Measurements from ENCODE around the gene CD38. TPM values are rescaled to one million over a fixed set of nuclear protein-coding genes. Genes with fewer than 3 reads are reported as not detected.

CD38 gene
- total RNA-seq, 1 experiment from 2014 or later, result not detected

- Histone ChIP-seq H3K27me3 (replicated peaks; ENCODE audit: insufficient read depth, low read depth, low read length, poor library complexity) (no peaks in the 10 kb centered on the region), H3K27ac (ENCODE audit: low read depth, low read length, poor library complexity, severe bottlenecking) (no peak overlapping the region), H3K36me3 (ENCODE audit: insufficient read depth, low read length, poor library complexity, severe bottlenecking) (no peaks in the 10 kb centered on the region), H3K9me3 (ENCODE audit: low read depth, low read length, poor library complexity, severe bottlenecking) (no peaks in the 10 kb centered on the region), H3K4me3 (ENCODE audit: low read depth, low read length, poor library complexity, severe bottlenecking) (no peak overlapping the region), H3K4me1 (ENCODE audit: insufficient read depth, low read length, poor library complexity, severe bottlenecking) (no peaks in the 10 kb centered on the region)
- TF ChIP-seq EZH2 (IDR thresholded peaks at IDR 0.05; ENCODE audit: borderline replicate concordance, low read depth, low read length, poor library complexity, severe bottlenecking), result no peak
- no peak for TF ChIP-seq CTCF (conservative IDR thresholded peaks at IDR 0.05; ENCODE audit: low read depth, low read length)
- CTCF ChIA-PET, result no interaction called here
- intact Hi-C loops (cut with micrococcal nuclease; ENCODE audit: unreplicated experiment), result no loop called here
- POLR2A ChIA-PET (ENCODE audit: low non-redundant PET), result no interaction called here
- no peak for DNase-seq (ENCODE audit: low spot score)
- no TSS peak for BruUV-seq (replicated peaks)
Observed at GRCh38 chr4:15870079-15870478, 92.0 kb downstream of the CD38 start.

GRCh38 chr4:15870921-15871664 lies 93.0 kb downstream of the CD38 start:
- CTCF ChIA-PET, result no interaction called here
- intact Hi-C loops (cut with micrococcal nuclease; ENCODE audit: unreplicated experiment), result no loop called here
- Histone ChIP-seq H3K36me3 (ENCODE audit: insufficient read depth, low read length, poor library complexity, severe bottlenecking) (no peaks in the 10 kb centered on the region), H3K27me3 (replicated peaks; ENCODE audit: insufficient read depth, low read depth, low read length, poor library complexity) (no peaks in the 10 kb centered on the region), H3K4me3 (ENCODE audit: low read depth, low read length, poor library complexity, severe bottlenecking) (no peak overlapping the region), H3K4me1 (ENCODE audit: insufficient read depth, low read length, poor library complexity, severe bottlenecking) (no peaks in the 10 kb centered on the region), H3K27ac (ENCODE audit: low read depth, low read length, poor library complexity, severe bottlenecking) (no peak overlapping the region), H3K9me3 (ENCODE audit: low read depth, low read length, poor library complexity, severe bottlenecking) (no peaks in the 10 kb centered on the region)
- no peak for DNase-seq (ENCODE audit: low spot score)
- POLR2A ChIA-PET (ENCODE audit: low non-redundant PET), result no interaction called here
- TF ChIP-seq EZH2 (IDR thresholded peaks at IDR 0.05; ENCODE audit: borderline replicate concordance, low read depth, low read length, poor library complexity, severe bottlenecking), result no peak
- BruUV-seq (replicated peaks), result no TSS peak

GRCh38 chr4:15873117-15873516 lies 95.0 kb downstream of the CD38 start:
- POLR2A ChIA-PET (ENCODE audit: low non-redundant PET), result no interaction called here
- TF ChIP-seq CTCF (conservative IDR thresholded peaks at IDR 0.05; ENCODE audit: low read depth, low read length), result no peak

GRCh38 chr4:15874671-15875070 lies 96.5 kb downstream of the CD38 start:
- no peaks in the 10 kb centered on the region for H3K36me3 ChIP-seq (ENCODE audit: insufficient read depth, low read length, poor library complexity, severe bottlenecking)
- ChIA-PET CTCF (no interaction called here), POLR2A (ENCODE audit: low non-redundant PET) (no interaction called here)
- H3K9me3 ChIP-seq (ENCODE audit: low read depth, low read length, poor library complexity, severe bottlenecking), result no peaks in the 10 kb centered on the region
- intact Hi-C loops (cut with micrococcal nuclease; ENCODE audit: unreplicated experiment), result no loop called here
- H3K4me1 ChIP-seq (ENCODE audit: insufficient read depth, low read length, poor library complexity, severe bottlenecking), result no peaks in the 10 kb centered on the region
- no peaks in the 10 kb centered on the region for H3K27me3 ChIP-seq (replicated peaks; ENCODE audit: insufficient read depth, low read depth, low read length, poor library complexity)
- BruUV-seq (replicated peaks), result no TSS peak
- no peak for TF ChIP-seq EZH2 (IDR thresholded peaks at IDR 0.05; ENCODE audit: borderline replicate concordance, low read depth, low read length, poor library complexity, severe bottlenecking)
- TF ChIP-seq CTCF (conservative IDR thresholded peaks at IDR 0.05; ENCODE audit: low read depth, low read length), result no peak
- no peak overlapping the region for H3K4me3 ChIP-seq (ENCODE audit: low read depth, low read length, poor library complexity, severe bottlenecking)
- no peak for DNase-seq (ENCODE audit: low spot score)
- H3K27ac ChIP-seq (ENCODE audit: low read depth, low read length, poor library complexity, severe bottlenecking), result no peak overlapping the region

More at GRCh38 chr4:15873117-15873516, 95.0 kb downstream of the CD38 start:
- Histone ChIP-seq H3K27ac (ENCODE audit: low read depth, low read length, poor library complexity, severe bottlenecking) (no peak overlapping the region), H3K27me3 (replicated peaks; ENCODE audit: insufficient read depth, low read depth, low read length, poor library complexity) (no peaks in the 10 kb centered on the region), H3K4me3 (ENCODE audit: low read depth, low read length, poor library complexity, severe bottlenecking) (no peak overlapping the region), H3K4me1 (ENCODE audit: insufficient read depth, low read length, poor library complexity, severe bottlenecking) (no peaks in the 10 kb centered on the region), H3K9me3 (ENCODE audit: low read depth, low read length, poor library complexity, severe bottlenecking) (no peaks in the 10 kb centered on the region), H3K36me3 (ENCODE audit: insufficient read depth, low read length, poor library complexity, severe bottlenecking) (no peaks in the 10 kb centered on the region)
- no TSS peak for BruUV-seq (replicated peaks)
- intact Hi-C loops (cut with micrococcal nuclease; ENCODE audit: unreplicated experiment), result no loop called here
- CTCF ChIA-PET, result no interaction called here
- no peak for DNase-seq (ENCODE audit: low spot score)

All from A673 (cell line).